ACC112 (cell line): ENCODE measurements around the gene ILDR2.

Source experiments
- H2AFZ ChIP-seq: fragments of 200-600 bp; sonication (generic); one replicate; pipeline ENCODE4 v1.6.0; 2017; ENCODE audit warnings: antibody characterized with exemption, low read length; ENCODE audit not compliant: unreplicated experiment
- H3K27ac ChIP-seq: fragments of 200-600 bp; sonication (generic); 2 replicates; pipeline ENCODE4 v1.5.1; 2014; ENCODE audit warnings: low read depth, mild to moderate bottlenecking, antibody characterized with exemption, low read length, moderate library complexity
- H3K27me3 ChIP-seq: fragments of 200-600 bp; sonication (generic); 2 replicates; pipeline ENCODE4 v1.6.1; 2014; ENCODE audit warnings: mild to moderate bottlenecking, antibody characterized with exemption, low read length, moderate library complexity, mixed read lengths; ENCODE audit not compliant: insufficient read depth
- H3K36me3 ChIP-seq: fragments of 200-600 bp; sonication (generic); 2 replicates; pipeline ENCODE4 v1.6.1; 2016; ENCODE audit warnings: mild to moderate bottlenecking, antibody characterized with exemption, low read length, moderate library complexity, mixed read lengths; ENCODE audit not compliant: insufficient read depth
- H3K4me1 ChIP-seq: fragments of 200-600 bp; sonication (generic); one replicate; pipeline ENCODE4 v1.6.1; 2016; ENCODE audit warnings: low read length, mixed read lengths; ENCODE audit not compliant: insufficient read depth, unreplicated experiment, control insufficient read depth
- H3K4me3 ChIP-seq: fragments of 200-600 bp; sonication (generic); 2 replicates; pipeline ENCODE4 v1.5.1; 2014; ENCODE audit warnings: mild to moderate bottlenecking, low read depth, low read length
- H3K79me2 ChIP-seq: fragments of 200-600 bp; sonication (generic); one replicate; pipeline ENCODE4 v1.6.0; 2016; ENCODE audit warnings: low read length; ENCODE audit not compliant: control insufficient read depth, unreplicated experiment, insufficient read depth

Gene ILDR2

GRCh38 chr1:166999075-166999474 lies 23.7 kb upstream of the ILDR2 start:
- Histone ChIP-seq H3K27ac (no peak overlapping the region), H3K4me3 (no peak overlapping the region), H3K36me3 (no peaks in the 10 kb centered on the region), H2AFZ (no peak overlapping the region), H3K27me3 (0 out of 2 replicates have a peak, but pooled peaks cover 5% of the 10 kb centered on the region), H3K79me2 (no peaks in the 10 kb centered on the region), H3K4me1 (no peaks in the 10 kb centered on the region)

GRCh38 chr1:166988974-166989515 lies 13.7 kb upstream of the ILDR2 start, which contains the start of gene MAEL:
TSS of gene MAEL (plus strand) at chr1:166989280. CDS start at chr1:166989353, 73 bp downstream.
- Histone ChIP-seq H3K4me3 (no peak within 1 kb of the TSS), H3K27ac (no peak within 1 kb of the TSS), H3K4me1 (no peaks in the 10 kb centered on the region), H2AFZ (no peak within 1 kb of the TSS), H3K36me3 (no peaks in the 10 kb centered on the region), H3K79me2 (no peaks in the 10 kb centered on the region), H3K27me3 (peaks cover 19% of the 10 kb centered on the region)

GRCh38 chr1:166981589-166981988 lies 6.2 kb upstream of the ILDR2 start:
- no peaks in the 10 kb centered on the region for H3K4me1 ChIP-seq
- H3K36me3 ChIP-seq = no peaks in the 10 kb centered on the region
- H3K4me3 ChIP-seq = no peak overlapping the region
- H3K27ac ChIP-seq = no peak overlapping the region
- H3K79me2 ChIP-seq = no peaks in the 10 kb centered on the region
- no peak overlapping the region for H2AFZ ChIP-seq
- peaks cover 51% of the 10 kb centered on the region for H3K27me3 ChIP-seq

GRCh38 chr1:166980818-166981217 lies 5.5 kb upstream of the ILDR2 start:
- Histone ChIP-seq H3K4me3 (no peak overlapping the region), H2AFZ (no peak overlapping the region), H3K27ac (no peak overlapping the region), H3K27me3 (peaks cover 59% of the 10 kb centered on the region), H3K79me2 (no peaks in the 10 kb centered on the region), H3K4me1 (no peaks in the 10 kb centered on the region), H3K36me3 (no peaks in the 10 kb centered on the region)

GRCh38 chr1:166980383-166980782 lies 5.0 kb upstream of the ILDR2 start:
- no peaks in the 10 kb centered on the region for H3K79me2 ChIP-seq
- no peak overlapping the region for H3K4me3 ChIP-seq
- no peaks in the 10 kb centered on the region for H3K4me1 ChIP-seq
- peaks cover 59% of the 10 kb centered on the region for H3K27me3 ChIP-seq
- no peak overlapping the region for H2AFZ ChIP-seq
- H3K36me3 ChIP-seq = no peaks in the 10 kb centered on the region
- no peak overlapping the region for H3K27ac ChIP-seq

- Histone ChIP-seq H3K36me3 (no peaks in the 10 kb centered on the region), H3K27ac (no peak overlapping the region), H3K4me3 (no peak overlapping the region), H3K27me3 (peaks cover 68% of the 10 kb centered on the region), H3K4me1 (peaks cover 4% of the 10 kb centered on the region), H2AFZ (no peak overlapping the region), H3K79me2 (no peaks in the 10 kb centered on the region)
Measured at GRCh38 chr1:166978821-166979220, 3.5 kb upstream of the ILDR2 start.

- peaks cover 77% of the 10 kb centered on the region for H3K27me3 ChIP-seq
- H3K79me2 ChIP-seq = no peaks in the 10 kb centered on the region
- H3K27ac ChIP-seq = no peak overlapping the region
- H2AFZ ChIP-seq = no peak overlapping the region
- no peaks in the 10 kb centered on the region for H3K36me3 ChIP-seq
- H3K4me1 ChIP-seq = peaks cover 4% of the 10 kb centered on the region
- H3K4me3 ChIP-seq = no peak overlapping the region
Measured at GRCh38 chr1:166977951-166978350, 2.6 kb upstream of the ILDR2 start.

- Histone ChIP-seq H3K79me2 (no peaks in the 10 kb centered on the region), H3K4me3 (peak overlapping the region; percentile 64), H3K4me1 (peaks cover 4% of the 10 kb centered on the region), H2AFZ (no peak overlapping the region), H3K27ac (no peak overlapping the region), H3K36me3 (no peaks in the 10 kb centered on the region), H3K27me3 (peaks cover 93% of the 10 kb centered on the region)
Measured at GRCh38 chr1:166974647-166975345, 544 bp downstream of the ILDR2 start.

- H2AFZ ChIP-seq = no peak overlapping the region
- H3K36me3 ChIP-seq = no peaks in the 10 kb centered on the region
- H3K79me2 ChIP-seq = no peaks in the 10 kb centered on the region
- H3K4me3 ChIP-seq = no peak overlapping the region
- peaks cover 88% of the 10 kb centered on the region for H3K27me3 ChIP-seq
- H3K27ac ChIP-seq = no peak overlapping the region
- peaks cover 4% of the 10 kb centered on the region for H3K4me1 ChIP-seq
Measured at GRCh38 chr1:166972826-166973225, 2.5 kb downstream of the ILDR2 start.

- Histone ChIP-seq H3K79me2 (no peaks in the 10 kb centered on the region), H3K4me1 (peaks cover 4% of the 10 kb centered on the region), H2AFZ (no peak overlapping the region), H3K27me3 (peaks cover 86% of the 10 kb centered on the region), H3K27ac (no peak overlapping the region), H3K36me3 (no peaks in the 10 kb centered on the region), H3K4me3 (no peak overlapping the region)
Measured at GRCh38 chr1:166972193-166972592, 3.1 kb downstream of the ILDR2 start.

- peaks cover 84% of the 10 kb centered on the region for H3K27me3 ChIP-seq
- no peak overlapping the region for H2AFZ ChIP-seq
- no peaks in the 10 kb centered on the region for H3K79me2 ChIP-seq
- H3K27ac ChIP-seq = no peak overlapping the region
- H3K4me3 ChIP-seq = no peak overlapping the region
- H3K4me1 ChIP-seq = peaks cover 4% of the 10 kb centered on the region
- H3K36me3 ChIP-seq = no peaks in the 10 kb centered on the region
Measured at GRCh38 chr1:166971252-166971651, 4.1 kb downstream of the ILDR2 start.
